Mesenchymal stem cell (in vitro differentiated cells and primary cell): ENCODE data around the gene NR2F6.

ENCODE experiments used
- DNase-seq: peaks from one replicate; pipeline ENCODE4 v3.0.0-alpha.2; 2013
- H2AFZ ChIP-seq: one replicate; pipeline ENCODE4 v1.6.1; 2013; ENCODE audit warnings: low read depth, mild to moderate bottlenecking, control low read depth, inconsistent platforms, low read length, moderate library complexity
- H2AK5ac ChIP-seq: 2 replicates; pipeline ENCODE4 v1.6.1; 2013; ENCODE audit warnings: low read length, moderate library complexity, mild to moderate bottlenecking, inconsistent platforms; ENCODE audit not compliant: severe bottlenecking
- H2BK120ac ChIP-seq: one replicate; pipeline ENCODE4 v1.6.1; 2013; ENCODE audit warnings: low read depth, mild to moderate bottlenecking, inconsistent platforms, low read length, moderate library complexity
- H2BK12ac ChIP-seq, 2 experiments: one replicate each; pipeline ENCODE4 v1.6.1; 2013; ENCODE audit warnings: inconsistent platforms in 2 of 2, low read length in 2 of 2, mild to moderate bottlenecking in 2 of 2, moderate library complexity in 2 of 2, control low read depth in 1 of 2
- H2BK15ac ChIP-seq: one replicate; pipeline ENCODE4 v1.6.1; 2013; ENCODE audit warnings: mild to moderate bottlenecking, low read depth, inconsistent platforms; ENCODE audit not compliant: poor library complexity, severe bottlenecking
- H2BK5ac ChIP-seq: 2 replicates; pipeline ENCODE4 v1.6.1; 2013; ENCODE audit warnings: low read depth, mild to moderate bottlenecking, low read length, control low read depth, inconsistent platforms; ENCODE audit not compliant: poor library complexity, severe bottlenecking
- H3K14ac ChIP-seq, 2 experiments: one replicate each; pipeline ENCODE4 v1.6.1; 2013; ENCODE audit warnings: inconsistent platforms in 2 of 2, low read length in 2 of 2, control low read depth in 1 of 2, mild to moderate bottlenecking in 1 of 2, moderate library complexity in 1 of 2
- H3K18ac ChIP-seq, 2 experiments: one replicate each; pipeline ENCODE4 v1.6.1; 2013; ENCODE audit warnings: inconsistent platforms in 2 of 2, low read length in 2 of 2, control low read depth in 1 of 2, low read depth in 1 of 2, mild to moderate bottlenecking in 1 of 2
- H3K23ac ChIP-seq, 2 experiments: one replicate each; pipeline ENCODE4 v1.6.1; 2013; ENCODE audit warnings: inconsistent platforms in 2 of 2, low read length in 2 of 2, mild to moderate bottlenecking in 2 of 2, moderate library complexity in 2 of 2, control low read depth in 1 of 2
- H3K27ac ChIP-seq: 2 replicates; pipeline ENCODE4 v1.5.1; 2013; ENCODE audit warnings: mild to moderate bottlenecking, moderate library complexity, low read length, control low read depth, inconsistent platforms; ENCODE audit not compliant: poor library complexity, severe bottlenecking
- H3K27me3 ChIP-seq, 2 experiments: 2 replicates each; pipeline versions ENCODE4 v1.6.1 to v1.7.0; 2013; ENCODE audit warnings: low read length in 2 of 2, mild to moderate bottlenecking in 2 of 2, moderate library complexity in 2 of 2, control low read depth in 1 of 2, inconsistent platforms in 1 of 2; ENCODE audit not compliant: control insufficient read depth in 1 of 2, insufficient read depth in 1 of 2
- H3K36me3 ChIP-seq, 2 experiments: 2 replicates each; pipeline versions ENCODE4 v1.6.1 to v1.7.0; 2013; ENCODE audit warnings: low read length in 2 of 2, control low read depth in 1 of 2, inconsistent platforms in 1 of 2, low read depth in 1 of 2, mild to moderate bottlenecking in 1 of 2; ENCODE audit not compliant: insufficient read depth in 2 of 2, control insufficient read depth in 1 of 2
- H3K4ac ChIP-seq, 2 experiments: one replicate each; pipeline ENCODE4 v1.6.1; 2013; ENCODE audit warnings: inconsistent platforms in 2 of 2, low read length in 2 of 2, mild to moderate bottlenecking in 2 of 2, moderate library complexity in 2 of 2, control low read depth in 1 of 2, low read depth in 1 of 2
- H3K4me1 ChIP-seq: 2 replicates; pipeline ENCODE4 v1.6.1; 2013; ENCODE audit warnings: low read depth, low read length, control low read depth; ENCODE audit not compliant: control insufficient read depth, insufficient read depth
- H3K4me2 ChIP-seq: 2 replicates; pipeline ENCODE4 v1.6.1; 2013; ENCODE audit warnings: low read length, mild to moderate bottlenecking, inconsistent platforms; ENCODE audit not compliant: poor library complexity, severe bottlenecking
- H3K4me3 ChIP-seq, 2 experiments: 2 replicates each; pipeline versions ENCODE4 v1.5.1 to v1.7.0; 2013; ENCODE audit warnings: low read length in 2 of 2, mild to moderate bottlenecking in 2 of 2, control low read depth in 1 of 2, low read depth in 1 of 2; ENCODE audit not compliant: insufficient read depth in 1 of 2
- H3K79me1 ChIP-seq: replicated peaks from 2 replicates; pipeline ENCODE4 v1.6.1; 2013; ENCODE audit warnings: mild to moderate bottlenecking, control low read depth, low read length, inconsistent platforms; ENCODE audit not compliant: poor library complexity, severe bottlenecking
- H3K9ac ChIP-seq: 2 replicates; pipeline ENCODE4 v1.7.0; 2013; ENCODE audit warnings: mild to moderate bottlenecking, low read length, moderate library complexity
- H3K9me3 ChIP-seq: 2 replicates; pipeline ENCODE4 v1.7.0; 2013; ENCODE audit warnings: mild to moderate bottlenecking, low read length; ENCODE audit not compliant: control insufficient read depth
- H4K8ac ChIP-seq: one replicate; pipeline ENCODE4 v1.6.1; 2013; ENCODE audit warnings: inconsistent platforms, mild to moderate bottlenecking, low read length, moderate library complexity
- H4K91ac ChIP-seq: one replicate; pipeline ENCODE4 v1.6.1; 2013; ENCODE audit warnings: mild to moderate bottlenecking, low read length, inconsistent platforms
- WGBS: methylation state at CpG from one replicate; pipeline ENCODE4 v1.1.7; 2013; ENCODE audit warnings: mixed read lengths; 5-methylcytosine and 5-hydroxymethylcytosine counted together

NR2F6 gene

GRCh38 chr19:17254636-17255035 is 8.9 kb upstream of the NR2F6 start:
- Histone ChIP-seq H3K27ac (no peak overlapping the region), H2BK15ac (no peak overlapping the region), H3K4ac (no peak overlapping the region), H2AK5ac (no peak overlapping the region), H3K79me1 (no peaks in the 10 kb centered on the region), H2BK5ac (no peak overlapping the region), H3K36me3 (no peaks in the 10 kb centered on the region), H2BK12ac (no peak overlapping the region), H2BK120ac (no peak overlapping the region), H2AFZ (no peak overlapping the region), H3K27me3 (peaks cover 0 to 10% of the 10 kb centered on the region in 2 experiments), H3K9me3 (peaks cover 6% of the 10 kb centered on the region), H3K4me1 (peaks cover 11% of the 10 kb centered on the region), H3K14ac (no peak overlapping the region), H3K9ac (no peak overlapping the region), H4K8ac (no peak overlapping the region), H3K18ac (no peak overlapping the region), H3K4me2 (no peak overlapping the region), H3K23ac (no peak overlapping the region), H3K4me3 (no peak overlapping the region), H4K91ac (no peak overlapping the region)
- WGBS: 88% methylated on average over 10 of the region's 10 CpGs
- no peak for DNase-seq

GRCh38 chr19:17249887-17250548 is 4.3 kb upstream of the NR2F6 start:
- no peak overlapping the region for H3K27ac ChIP-seq
- H3K9ac ChIP-seq: no peak overlapping the region
- no peak overlapping the region for H2AK5ac ChIP-seq
- no peak overlapping the region for H3K14ac ChIP-seq
- H3K4me2 ChIP-seq: no peak overlapping the region
- H3K79me1 ChIP-seq: no peaks in the 10 kb centered on the region
- no peak overlapping the region for H3K23ac ChIP-seq
- H3K4me3 ChIP-seq: no peak overlapping the region
- H2AFZ ChIP-seq: no peak overlapping the region
- 95% methylated on average over 15 of the region's 15 CpGs for WGBS
- no peaks in the 10 kb centered on the region for H3K36me3 ChIP-seq
- peak overlapping the region; percentile 8 to 40 for H3K18ac ChIP-seq
- no peak overlapping the region for H2BK15ac ChIP-seq
- H3K4me1 ChIP-seq: peaks cover 33% of the 10 kb centered on the region
- no peak for DNase-seq
- H2BK12ac ChIP-seq: peak overlapping the region; percentile 31 to 46
- no peak overlapping the region for H2BK5ac ChIP-seq
- peak overlapping the region; percentile 13 for H2BK120ac ChIP-seq
- peaks cover 0 to 3% of the 10 kb centered on the region in 2 experiments for H3K27me3 ChIP-seq
- peak overlapping the region; percentile 87 for H4K91ac ChIP-seq
- peak overlapping the region in 1 of 2 experiments; percentile 43 for H3K4ac ChIP-seq
- H3K9me3 ChIP-seq: no peaks in the 10 kb centered on the region
- peak overlapping the region; percentile 29 for H4K8ac ChIP-seq

GRCh38 chr19:17248011-17248776 is 2.5 kb upstream of the NR2F6 start:
- H3K27ac ChIP-seq: no peak overlapping the region
- peak; percentile 32 for DNase-seq
- peak overlapping the region; percentile 91 for H2BK120ac ChIP-seq
- no peak overlapping the region for H3K4me3 ChIP-seq
- H2BK12ac ChIP-seq: peak overlapping the region; percentile 69 to 100
- H2AK5ac ChIP-seq: peak overlapping the region; percentile 94
- peak overlapping the region; percentile 97 for H4K91ac ChIP-seq
- H3K23ac ChIP-seq: peak overlapping the region in 1 of 2 experiments; percentile 30
- H3K4me1 ChIP-seq: peaks cover 35% of the 10 kb centered on the region
- peak overlapping the region; percentile 91 for H4K8ac ChIP-seq
- H3K14ac ChIP-seq: peak overlapping the region in 1 of 2 experiments; percentile 77
- H2AFZ ChIP-seq: peak overlapping the region; percentile 43
- H3K18ac ChIP-seq: peak overlapping the region; percentile 85 to 89
- no peaks in the 10 kb centered on the region for H3K9me3 ChIP-seq
- H2BK5ac ChIP-seq: peak overlapping the region; percentile 35
- H3K36me3 ChIP-seq: no peaks in the 10 kb centered on the region
- H3K4me2 ChIP-seq: no peak overlapping the region
- peak overlapping the region; percentile 72 to 95 for H3K4ac ChIP-seq
- no peaks in the 10 kb centered on the region for H3K27me3 ChIP-seq
- peak overlapping the region; percentile 60 for H2BK15ac ChIP-seq
- WGBS: 57% methylated on average over 21 of the region's 21 CpGs
- H3K79me1 ChIP-seq: no peaks in the 10 kb centered on the region
- H3K9ac ChIP-seq: no peak overlapping the region
